GF-D8 (cell line): ENCODE data around the gene WFDC10B.
"Not testable (repeated sequence)": the region's sequence is repeated elsewhere in the genome, so short reads cannot be mapped to it uniquely, and the experiment has no call there.

ENCODE experiments used
- DNase-seq: peaks from one replicate; lab custom pipeline; 2025; lab: John Stamatoyannopoulos, UW

The WFDC10B gene

GRCh38 chr20:45647441-45648050 lies 57.3 kb downstream of the WFDC10B start:
- no peak for DNase-seq

DNA sequence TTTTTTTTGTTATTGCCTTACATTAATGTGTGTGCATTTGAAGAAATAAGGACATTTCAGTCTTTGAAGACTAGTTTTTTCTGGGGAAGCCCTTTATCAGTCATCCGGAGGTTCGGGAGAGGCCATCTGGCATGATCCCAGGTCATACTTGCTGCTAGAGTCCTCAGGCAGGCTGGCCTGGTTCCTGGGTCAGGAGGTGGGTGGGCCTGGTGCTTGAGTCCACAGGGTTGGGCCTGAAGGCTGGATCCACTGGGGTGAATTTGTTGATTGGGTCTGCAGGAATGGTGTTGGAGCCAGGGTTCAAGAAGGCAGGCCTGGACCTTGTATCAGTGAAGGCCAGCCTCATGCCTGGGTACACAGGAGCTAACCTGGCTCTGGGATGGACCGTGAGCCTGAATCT lies 57.9 kb downstream of the WFDC10B start:
- no peak for DNase-seq

DNA sequence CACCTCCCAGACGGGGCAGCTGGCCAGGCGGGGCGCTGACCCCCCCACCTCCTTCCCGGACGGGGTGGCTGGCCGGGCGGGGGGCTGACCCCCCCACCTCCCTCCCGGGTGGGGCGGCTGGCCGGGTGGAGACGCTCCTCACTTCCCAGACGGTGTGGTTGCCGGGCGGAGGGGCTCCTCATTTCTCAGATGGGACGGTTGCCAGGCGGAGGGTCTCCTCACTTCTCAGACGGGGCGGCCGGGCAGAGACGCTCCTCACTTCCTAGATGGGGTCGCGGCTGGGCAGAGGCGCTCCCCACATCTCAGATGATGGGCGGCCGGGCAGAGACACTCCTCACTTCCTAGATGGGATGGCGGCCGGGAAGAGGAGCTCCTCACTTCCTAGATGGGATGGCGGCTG lies 59.0 kb downstream of the WFDC10B start:
- DNase-seq = not testable (repeated sequence)

GRCh38 chr20:45641076-45641475 lies 63.7 kb downstream of the WFDC10B start:
- not testable (repeated sequence) for DNase-seq

DNA sequence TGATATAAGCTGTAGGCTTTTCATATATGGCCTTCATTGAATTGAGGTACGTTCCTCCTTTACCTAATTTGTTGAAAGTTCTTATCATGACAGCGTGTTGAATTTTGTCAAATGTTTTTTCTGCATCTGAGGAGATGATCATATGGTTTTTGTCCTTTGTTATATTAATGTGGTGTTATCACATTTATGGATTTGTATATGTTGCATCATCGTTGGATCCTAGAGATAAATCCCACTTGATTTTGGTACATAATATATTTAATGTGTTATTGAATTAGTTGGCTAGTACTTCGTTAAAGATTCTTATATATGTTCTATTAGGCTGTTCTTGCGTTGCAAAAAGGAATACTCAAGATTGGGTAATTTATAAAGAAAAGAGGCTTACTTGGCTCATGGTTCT lies 65.1 kb downstream of the WFDC10B start:
- no peak for DNase-seq

DNA sequence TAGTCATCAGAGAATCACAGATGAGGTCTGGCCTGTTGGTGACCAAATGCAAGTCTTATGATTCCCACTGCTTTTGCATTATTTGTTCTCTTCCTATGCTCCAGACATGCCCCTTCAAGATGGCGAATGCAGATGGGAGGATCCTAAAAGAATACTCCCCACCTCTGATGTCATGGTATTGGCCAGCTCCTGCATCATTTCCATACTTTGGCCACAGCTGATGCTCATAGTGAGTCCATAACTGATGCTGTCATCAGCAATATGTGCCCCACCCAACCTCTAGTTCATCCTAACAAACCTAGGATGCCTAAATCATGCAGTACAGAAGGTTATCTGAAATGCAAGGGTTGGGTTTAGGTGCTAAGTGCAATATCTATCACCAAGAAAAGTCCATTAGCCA lies 68.3 kb downstream of the WFDC10B start:
- DNase-seq = no peak
